IMR-90 (cell line): ENCODE measurements around the gene KIRREL2. TPM values are rescaled to one million over a fixed set of nuclear protein-coding genes. Genes with fewer than 3 reads are reported as not detected.
A peak's percentile ranks its signal among the peaks of the same experiment; 100 is the strongest.

Experiments used
- ATAC-seq: fragments of 200-7000 bp; cut with Tn5 transposase; 2 replicates; pipeline ENCODE4 v1.9.1; 2020; ENCODE audit warnings: low read depth, mild to moderate bottlenecking, moderate library complexity
- BruUV-seq: library from RNA; stranded (reverse); fragments of 400-500 nt; replicated peaks from 2 replicates; lab custom pipeline; 2021; lab: Mats Ljungman, UMichigan
- CTCF ChIA-PET: fragments of 300-600 bp; formaldehyde crosslinking; extraction: SDS; loops from one replicate; lab custom pipeline; 2021; ENCODE audit warnings: antibody characterized with exemption; lab: Yijun Ruan, JAX
- POLR2A ChIA-PET: fragments of 300-600 bp; sonication (Branson Sonifier 250); formaldehyde crosslinking; loops from one replicate; lab custom pipeline; 2022; ENCODE audit warnings: antibody characterized with exemption; ENCODE audit not compliant: unreplicated experiment; lab: Charles Lee
- DNase-seq: peaks from one replicate; pipeline ENCODE4 v3.0.0; 2013
- H2AFZ ChIP-seq: replicated peaks from 2 replicates; pipeline ENCODE3; 2013; ENCODE audit warnings: low read length, mild to moderate bottlenecking; ENCODE audit not compliant: poor library complexity
- H2AK5ac ChIP-seq: 2 replicates; pipeline ENCODE4 v1.6.1; 2013; ENCODE audit warnings: low read depth, low read length, inconsistent platforms
- H2AK9ac ChIP-seq: replicated peaks from 2 replicates; pipeline ENCODE3; 2013; ENCODE audit warnings: mild to moderate bottlenecking, low read depth, low read length, moderate library complexity; ENCODE audit not compliant: poor library complexity
- H2BK120ac ChIP-seq: 2 replicates; pipeline ENCODE4 v1.6.1; 2013; ENCODE audit warnings: low read depth, low read length, inconsistent platforms
- H2BK15ac ChIP-seq: 3 replicates; pipeline ENCODE4 v1.6.1; 2013; ENCODE audit warnings: low read depth, low read length, inconsistent platforms
- H2BK20ac ChIP-seq: 2 replicates; pipeline ENCODE4 v1.6.1; 2013; ENCODE audit warnings: low read depth, mild to moderate bottlenecking, inconsistent platforms, low read length, moderate library complexity
- H2BK5ac ChIP-seq: 2 replicates; pipeline ENCODE4 v1.6.1; 2013; ENCODE audit warnings: mild to moderate bottlenecking, low read depth, low read length, inconsistent platforms; ENCODE audit not compliant: poor library complexity, severe bottlenecking
- H3K14ac ChIP-seq: replicated peaks from 2 replicates; pipeline ENCODE4 v1.6.1; 2013; ENCODE audit warnings: low read depth, low read length, inconsistent platforms
- H3K18ac ChIP-seq: 2 replicates; pipeline ENCODE4 v1.6.1; 2013; ENCODE audit warnings: low read depth, low read length, control low read depth
- H3K23ac ChIP-seq: 2 replicates; pipeline ENCODE4 v1.6.1; 2013; ENCODE audit warnings: low read depth, low read length, inconsistent platforms
- H3K27ac ChIP-seq: 2 replicates; pipeline ENCODE4 v1.5.1; 2013; ENCODE audit warnings: mild to moderate bottlenecking, control low read depth, low read length; ENCODE audit not compliant: insufficient read depth
- H3K27me3 ChIP-seq: 2 replicates; pipeline ENCODE4 v1.6.1; 2013; ENCODE audit warnings: low read length; ENCODE audit not compliant: control insufficient read depth, insufficient read depth
- H3K36me3 ChIP-seq: 2 replicates; pipeline ENCODE4 v1.6.1; 2013; ENCODE audit warnings: low read length, mixed read lengths; ENCODE audit not compliant: control insufficient read depth, insufficient read depth
- H3K4ac ChIP-seq: 2 replicates; pipeline ENCODE4 v1.6.1; 2013; ENCODE audit warnings: low read depth, low read length, inconsistent platforms
- H3K4me1 ChIP-seq: 2 replicates; pipeline ENCODE4 v1.6.1; 2013; ENCODE audit warnings: low read length, mixed read lengths; ENCODE audit not compliant: control insufficient read depth, insufficient read depth
- H3K4me2 ChIP-seq: 2 replicates; pipeline ENCODE4 v1.6.1; 2013; ENCODE audit warnings: low read depth, mild to moderate bottlenecking, control low read depth, low read length, moderate library complexity
- H3K4me3 ChIP-seq: 2 replicates; pipeline ENCODE4 v1.5.1; 2013; ENCODE audit warnings: low read depth, mild to moderate bottlenecking, control low read depth, low read length, moderate library complexity; ENCODE audit not compliant: insufficient read depth
- H3K56ac ChIP-seq: 2 replicates; pipeline ENCODE4 v1.6.1; 2013; ENCODE audit warnings: low read length, inconsistent platforms; ENCODE audit not compliant: insufficient read depth; ENCODE audit errors: extremely low read depth
- H3K79me1 ChIP-seq, 2 experiments: 2 replicates each; pipeline ENCODE4 v1.6.1; 2013; ENCODE audit warnings: low read length in 2 of 2, inconsistent platforms in 1 of 2, low read depth in 1 of 2
- H3K9ac ChIP-seq: 2 replicates; pipeline ENCODE4 v1.6.1; 2013; ENCODE audit warnings: low read depth, low read length, control low read depth
- H3K9me1 ChIP-seq: 2 replicates; pipeline ENCODE4 v1.6.1; 2013; ENCODE audit warnings: low read length, inconsistent platforms; ENCODE audit not compliant: insufficient read depth
- H3K9me3 ChIP-seq: 2 replicates; pipeline ENCODE4 v1.6.1; 2013; ENCODE audit warnings: low read length; ENCODE audit not compliant: control insufficient read depth, insufficient read depth
- H4K20me1 ChIP-seq: 2 replicates; pipeline ENCODE4 v1.6.1; 2013; ENCODE audit warnings: low read length, inconsistent platforms; ENCODE audit not compliant: insufficient read depth
- H4K5ac ChIP-seq: 2 replicates; pipeline ENCODE4 v1.6.1; 2013; ENCODE audit warnings: mild to moderate bottlenecking, low read depth, low read length, control low read depth
- H4K8ac ChIP-seq, 2 experiments: 2 replicates each; pipeline ENCODE4 v1.6.1; 2013; ENCODE audit warnings: low read depth in 2 of 2, low read length in 2 of 2, control low read depth in 1 of 2, inconsistent platforms in 1 of 2
- H4K91ac ChIP-seq: 2 replicates; pipeline ENCODE4 v1.6.1; 2013; ENCODE audit warnings: low read depth, low read length, inconsistent platforms; ENCODE audit not compliant: insufficient read depth
- MAZ ChIP-seq: IDR thresholded peaks from 2 replicates; pipeline ENCODE4 v1.6.1; 2012; ENCODE audit warnings: low read depth, mild to moderate bottlenecking, low read length, improper control_type of control experiment, moderate library complexity, borderline replicate concordance
- NFE2L2 ChIP-seq: fragments of 150-350 bp; IDR thresholded peaks from 2 replicates; pipeline ENCODE4 v1.6.1; 2016; ENCODE audit warnings: low read depth, mild to moderate bottlenecking, low read length
- WGBS, 2 experiments: methylation state at CpG; one replicate each; pipeline versions ENCODE4 v1.1.5 to v1.1.7; 2013; ENCODE audit warnings: missing lambda C conversion rate in 2 of 2; ENCODE audit not compliant: insufficient read length in 1 of 2; ENCODE audit errors: extremely low coverage in 2 of 2; 5-methylcytosine and 5-hydroxymethylcytosine counted together
- dilution Hi-C: fragments of 300-500 bp; cut with HindIII; formaldehyde crosslinking; loops from one replicate; pipeline ENCODE4 v1.14.3; 2018; ENCODE audit warnings: low sequenced_read_pairs; ENCODE audit not compliant: unreplicated experiment
- in situ Hi-C: fragments of 300-500 bp; cut with MboI; formaldehyde crosslinking; loops from 3 replicates; pipeline ENCODE4 v1.14.3; 2019; ENCODE audit warnings: low sequenced_read_pairs, inconsistent platforms, mixed read lengths
- intact Hi-C: fragments of 100-400 bp; cut with micrococcal nuclease; formaldehyde crosslinking; loops from 2 replicates; pipeline ENCODE4 v1.10.0; 2022
- polyA plus RNA-seq, 3 experiments: library from polyadenylated mRNA; depleted of rRNA; stranded (reverse); fragments of >200 nt; gene quantifications; 2 replicates each; pipeline ENCODE4 v1.2.3, GENCODE V29; 2012; ENCODE audit warnings: low replicate concordance in 1 of 3
- total RNA-seq: library from RNA; depleted of rRNA; stranded (reverse); fragments of >200 nt; gene quantifications from 2 replicates; pipeline ENCODE4 v1.2.3, GENCODE V29; 2012

Gene KIRREL2
- total and polyA plus RNA-seq, 2 of the 4 experiments (the other 2 are of a cell fraction): not detected

GRCh38 chr19:35868172-35868822 lies 11.6 kb downstream of the KIRREL2 start, which contains the start of gene APLP1:
APLP1 (plus strand) TSS chr19:35868574; CDS start chr19:35868637, 63 bp downstream.
- in situ Hi-C loops: no loop called here
- H3K9me3 ChIP-seq: no peaks in the 10 kb centered on the region
- H2AK9ac ChIP-seq: no peak within 1 kb of the TSS
- DNase-seq: no peak
- dilution Hi-C loops: no loop called here
- H2BK20ac ChIP-seq: no peak within 1 kb of the TSS
- H3K4me2 ChIP-seq: peak within 1 kb of the TSS; percentile 85
- 2% methylated on average over 25 of the region's 60 CpGs; no CpG with 5 or more reads in 1 of the 2 experiments for WGBS, 2 experiments
- H4K5ac ChIP-seq: no peak within 1 kb of the TSS
- ChIA-PET CTCF (no interaction called here), POLR2A (no interaction called here)
- ATAC-seq: peak; percentile 89
- intact Hi-C loops: no loop called here
- no peak within 1 kb of the TSS for H4K8ac ChIP-seq
- no peak within 1 kb of the TSS for H2BK5ac ChIP-seq
- H3K79me1 ChIP-seq: no peaks in the 10 kb centered on the region
- no peak within 1 kb of the TSS for H2BK120ac ChIP-seq
- H3K27ac ChIP-seq: no peak within 1 kb of the TSS
- no peaks in the 10 kb centered on the region for H3K36me3 ChIP-seq
- H3K9me1 ChIP-seq: peaks cover 2% of the 10 kb centered on the region
- H3K4ac ChIP-seq: no peak within 1 kb of the TSS
- no peak within 1 kb of the TSS for H2BK15ac ChIP-seq
- H2AK5ac ChIP-seq: no peak within 1 kb of the TSS
- 0 out of 2 replicates have a peak within 1 kb of the TSS, but pooled peaks have one; percentile 15 for H3K23ac ChIP-seq
- no peak within 1 kb of the TSS for H4K91ac ChIP-seq
- H3K4me1 ChIP-seq: peaks cover 4% of the 10 kb centered on the region
- peaks cover 17% of the 10 kb centered on the region for H3K27me3 ChIP-seq
- no peak within 1 kb of the TSS for H3K18ac ChIP-seq
- no TSS peak for BruUV-seq
- TF ChIP-seq MAZ: peak; percentile 38; the same call in 1 of the 2 replicates
- TF ChIP-seq NFE2L2: no peak
- H4K20me1 ChIP-seq: no peaks in the 10 kb centered on the region
- no peak within 1 kb of the TSS for H3K14ac ChIP-seq
- H2AFZ ChIP-seq: peak within 1 kb of the TSS; percentile 88
- H3K56ac ChIP-seq: no peak within 1 kb of the TSS
- no peak within 1 kb of the TSS for H3K9ac ChIP-seq
- peak within 1 kb of the TSS; percentile 32 for H3K4me3 ChIP-seq
